Measurements from ENCODE around the gene JPH2. TPM values are rescaled to one million over a fixed set of nuclear protein-coding genes. Genes with fewer than 3 reads are reported as not detected.

The JPH2 gene
- total and polyA plus RNA-seq, 2 experiments from 2014 or later = 0.16 to 1.1 TPM

DNA sequence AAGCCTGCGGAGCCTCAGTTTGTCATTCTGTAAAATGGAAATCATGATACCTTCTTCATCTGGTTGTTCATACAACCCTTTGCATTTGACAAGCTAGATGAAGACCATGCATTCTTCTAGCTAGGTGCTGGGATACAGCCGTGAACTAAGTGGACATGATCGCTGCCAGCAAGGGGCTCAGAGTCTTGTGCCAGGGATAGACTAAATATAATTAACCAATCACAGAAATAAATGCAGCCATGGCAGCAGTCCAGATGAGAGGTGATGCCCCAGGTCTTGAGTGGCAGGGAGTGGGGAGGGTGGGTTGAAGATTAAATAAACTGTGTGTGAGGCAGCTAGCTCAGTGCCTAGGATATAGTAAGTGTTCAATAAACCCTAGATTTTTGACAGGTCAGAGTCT lies 19.3 kb downstream of the JPH2 start:
- no peaks in the 10 kb centered on the region for H3K36me3 Mint-ChIP-seq (ENCODE audit: low read depth)
- Histone ChIP-seq H2AFZ (no peak overlapping the region), H3K79me2 (replicated peaks; ENCODE audit: insufficient read depth) (no peaks in the 10 kb centered on the region), H3K4me3 (no peak overlapping the region), H3K27ac (ENCODE audit: low read depth) (no peak overlapping the region), H3K4me1 (ENCODE audit: insufficient read depth) (no peaks in the 10 kb centered on the region), H3F3A (replicated peaks; ENCODE audit: low read depth) (no peaks in the 10 kb centered on the region), H4K20me1 (replicated peaks; ENCODE audit: insufficient read depth) (no peaks in the 10 kb centered on the region), H3K4me2 (no peak overlapping the region), H3K27me3 (ENCODE audit: insufficient read depth) (no peaks in the 10 kb centered on the region), H3K9me2 (ENCODE audit: insufficient read depth) (no peaks in the 10 kb centered on the region), H3K36me3 (ENCODE audit: insufficient read depth) (no peaks in the 10 kb centered on the region)
- no peak overlapping the region for H3K27ac Mint-ChIP-seq
- H3K4me3 Mint-ChIP-seq = no peak overlapping the region
- no peak for DNase-seq (ENCODE audit: low spot score)
- no peak for ATAC-seq
- H3K9me3 Mint-ChIP-seq = no peaks in the 10 kb centered on the region
- H3K27me3 Mint-ChIP-seq (ENCODE audit: insufficient read depth, low read depth, poor library complexity) = peaks cover 9% of the 10 kb centered on the region
- TF ChIP-seq POLR2AphosphoS5 (IDR thresholded peaks at IDR 0.05; ENCODE audit: low read depth) = no peak
- H3K4me1 Mint-ChIP-seq = peaks cover 13% of the 10 kb centered on the region

DNA sequence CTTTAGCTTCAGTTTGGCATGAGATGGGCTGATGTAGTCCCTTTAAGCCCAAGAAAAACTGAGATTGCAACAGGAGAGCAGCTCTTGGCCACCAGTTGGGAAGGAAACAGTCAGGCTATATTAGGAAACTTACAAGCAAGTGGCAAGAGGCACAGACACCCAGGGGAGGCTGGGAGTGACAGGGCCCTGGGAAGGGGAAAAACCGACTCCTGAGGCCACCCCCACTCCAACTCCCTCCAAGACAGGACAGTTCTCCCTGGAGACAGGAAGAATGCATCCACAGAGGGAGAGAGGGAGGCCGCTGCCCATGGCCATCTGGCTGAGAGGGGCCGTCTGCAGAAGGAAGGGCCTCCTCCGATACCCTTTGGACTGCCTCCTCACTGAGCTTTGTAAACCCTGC lies 20.5 kb downstream of the JPH2 start:
- no peak for TF ChIP-seq NANOG (IDR thresholded peaks at IDR 0.05; ENCODE audit: borderline replicate concordance)
- Histone ChIP-seq H3K4me1 (ENCODE audit: insufficient read depth) (no peaks in the 10 kb centered on the region), H4K20me1 (replicated peaks; ENCODE audit: insufficient read depth) (no peaks in the 10 kb centered on the region), H2AFZ (no peak overlapping the region), H3K4me2 (no peak overlapping the region), H3K36me3 (ENCODE audit: insufficient read depth) (no peaks in the 10 kb centered on the region), H3K79me2 (replicated peaks; ENCODE audit: insufficient read depth) (no peaks in the 10 kb centered on the region), H3K9me2 (ENCODE audit: insufficient read depth) (no peaks in the 10 kb centered on the region), H3F3A (replicated peaks; ENCODE audit: low read depth) (no peaks in the 10 kb centered on the region), H3K27ac (ENCODE audit: low read depth) (no peak overlapping the region), H3K27me3 (ENCODE audit: insufficient read depth) (no peaks in the 10 kb centered on the region), H3K4me3 (no peak overlapping the region)
- Mint-ChIP-seq H3K27ac (no peak overlapping the region), H3K27me3 (ENCODE audit: insufficient read depth, low read depth, poor library complexity) (peaks cover 8% of the 10 kb centered on the region), H3K4me3 (no peak overlapping the region), H3K4me1 (peaks cover 13% of the 10 kb centered on the region), H3K36me3 (ENCODE audit: low read depth) (no peaks in the 10 kb centered on the region), H3K9me3 (no peaks in the 10 kb centered on the region; the same call in 2 of the 3 replicates)
- ATAC-seq (no peak), DNase-seq (ENCODE audit: low spot score) (no peak)

DNA sequence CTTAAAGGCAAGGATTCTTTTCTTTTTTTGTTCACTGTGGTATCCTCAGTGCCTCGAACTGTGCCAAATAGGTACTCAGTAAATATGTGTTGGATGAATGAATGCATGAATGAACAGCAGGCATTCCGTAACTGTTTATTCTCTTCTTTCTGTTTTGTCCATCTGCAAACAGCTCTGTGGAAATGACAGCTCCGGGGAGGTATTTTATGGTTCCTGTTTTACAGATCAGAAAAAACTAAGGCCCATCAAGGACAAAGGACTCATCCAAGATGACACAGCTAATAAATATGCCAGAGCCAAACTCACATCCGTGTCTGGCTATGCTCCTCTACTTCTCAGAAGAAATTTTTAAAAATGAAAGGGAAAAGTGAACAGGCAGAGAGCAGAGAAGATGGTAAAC lies 21.0 kb downstream of the JPH2 start:
- H3K27me3 Mint-ChIP-seq (ENCODE audit: insufficient read depth, low read depth, poor library complexity) = peaks cover 6% of the 10 kb centered on the region
- H3K79me2 ChIP-seq (replicated peaks; ENCODE audit: insufficient read depth) = no peaks in the 10 kb centered on the region
- H4K20me1 ChIP-seq (replicated peaks; ENCODE audit: insufficient read depth) = no peaks in the 10 kb centered on the region
- no peaks in the 10 kb centered on the region for H3F3A ChIP-seq (replicated peaks; ENCODE audit: low read depth)
- no peaks in the 10 kb centered on the region for H3K27me3 ChIP-seq (ENCODE audit: insufficient read depth)
- H3K36me3 ChIP-seq (ENCODE audit: insufficient read depth) = no peaks in the 10 kb centered on the region
- no peaks in the 10 kb centered on the region for H3K36me3 Mint-ChIP-seq (ENCODE audit: low read depth)
- TF ChIP-seq STAT1 (IDR thresholded peaks at IDR 0.05; ENCODE audit: unreplicated experiment) = no peak
- TF ChIP-seq, protein P1, sequence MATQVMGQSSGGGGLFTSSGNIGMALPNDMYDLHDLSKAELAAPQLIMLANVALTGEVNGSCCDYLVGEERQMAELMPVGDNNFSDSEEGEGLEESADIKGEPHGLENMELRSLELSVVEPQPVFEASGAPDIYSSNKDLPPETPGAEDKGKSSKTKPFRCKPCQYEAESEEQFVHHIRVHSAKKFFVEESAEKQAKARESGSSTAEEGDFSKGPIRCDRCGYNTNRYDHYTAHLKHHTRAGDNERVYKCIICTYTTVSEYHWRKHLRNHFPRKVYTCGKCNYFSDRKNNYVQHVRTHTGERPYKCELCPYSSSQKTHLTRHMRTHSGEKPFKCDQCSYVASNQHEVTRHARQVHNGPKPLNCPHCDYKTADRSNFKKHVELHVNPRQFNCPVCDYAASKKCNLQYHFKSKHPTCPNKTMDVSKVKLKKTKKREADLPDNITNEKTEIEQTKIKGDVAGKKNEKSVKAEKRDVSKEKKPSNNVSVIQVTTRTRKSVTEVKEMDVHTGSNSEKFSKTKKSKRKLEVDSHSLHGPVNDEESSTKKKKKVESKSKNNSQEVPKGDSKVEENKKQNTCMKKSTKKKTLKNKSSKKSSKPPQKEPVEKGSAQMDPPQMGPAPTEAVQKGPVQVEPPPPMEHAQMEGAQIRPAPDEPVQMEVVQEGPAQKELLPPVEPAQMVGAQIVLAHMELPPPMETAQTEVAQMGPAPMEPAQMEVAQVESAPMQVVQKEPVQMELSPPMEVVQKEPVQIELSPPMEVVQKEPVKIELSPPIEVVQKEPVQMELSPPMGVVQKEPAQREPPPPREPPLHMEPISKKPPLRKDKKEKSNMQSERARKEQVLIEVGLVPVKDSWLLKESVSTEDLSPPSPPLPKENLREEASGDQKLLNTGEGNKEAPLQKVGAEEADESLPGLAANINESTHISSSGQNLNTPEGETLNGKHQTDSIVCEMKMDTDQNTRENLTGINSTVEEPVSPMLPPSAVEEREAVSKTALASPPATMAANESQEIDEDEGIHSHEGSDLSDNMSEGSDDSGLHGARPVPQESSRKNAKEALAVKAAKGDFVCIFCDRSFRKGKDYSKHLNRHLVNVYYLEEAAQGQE (IDR thresholded peaks at IDR 0.05; ENCODE audit: unreplicated experiment) = no peak
- TF ChIP-seq, protein P2, sequence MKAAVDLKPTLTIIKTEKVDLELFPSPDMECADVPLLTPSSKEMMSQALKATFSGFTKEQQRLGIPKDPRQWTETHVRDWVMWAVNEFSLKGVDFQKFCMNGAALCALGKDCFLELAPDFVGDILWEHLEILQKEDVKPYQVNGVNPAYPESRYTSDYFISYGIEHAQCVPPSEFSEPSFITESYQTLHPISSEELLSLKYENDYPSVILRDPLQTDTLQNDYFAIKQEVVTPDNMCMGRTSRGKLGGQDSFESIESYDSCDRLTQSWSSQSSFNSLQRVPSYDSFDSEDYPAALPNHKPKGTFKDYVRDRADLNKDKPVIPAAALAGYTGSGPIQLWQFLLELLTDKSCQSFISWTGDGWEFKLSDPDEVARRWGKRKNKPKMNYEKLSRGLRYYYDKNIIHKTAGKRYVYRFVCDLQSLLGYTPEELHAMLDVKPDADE (IDR thresholded peaks at IDR 0.05) = no peak
- TF ChIP-seq NANOG (IDR thresholded peaks at IDR 0.05; ENCODE audit: borderline replicate concordance) = no peak
- no peak for TF ChIP-seq JUNB (IDR thresholded peaks at IDR 0.05; ENCODE audit: unreplicated experiment)
- TF ChIP-seq EZH2 (IDR thresholded peaks at IDR 0.05; ENCODE audit: low read depth, unreplicated experiment) = no peak
- TF ChIP-seq POLR2AphosphoS5 (IDR thresholded peaks at IDR 0.05; ENCODE audit: low read depth) = no peak
- no peak for TF ChIP-seq EZH2phosphoT487 (IDR thresholded peaks at IDR 0.05; ENCODE audit: unreplicated experiment)
- TF ChIP-seq ZNF114 (CRISPR knock-in tag; IDR thresholded peaks at IDR 0.05) = no peak
- no peak for DNase-seq (ENCODE audit: low spot score)
- H3K4me2 ChIP-seq = no peak overlapping the region
- H3K4me3 Mint-ChIP-seq = no peak overlapping the region
- H3K9me3 Mint-ChIP-seq = no peaks in the 10 kb centered on the region; the same call in 2 of the 3 replicates
- H3K4me1 ChIP-seq (ENCODE audit: insufficient read depth) = no peaks in the 10 kb centered on the region
- peaks cover 13% of the 10 kb centered on the region for H3K4me1 Mint-ChIP-seq
- no peak overlapping the region for H3K27ac ChIP-seq (ENCODE audit: low read depth)
- H3K4me3 ChIP-seq = no peak overlapping the region
- ATAC-seq = no peak
- no peak overlapping the region; the same call in 1 of the 2 replicates for H3K27ac Mint-ChIP-seq
- H2AFZ ChIP-seq = no peak overlapping the region
- no peaks in the 10 kb centered on the region for H3K9me2 ChIP-seq (ENCODE audit: insufficient read depth)

Data from GM23338 (cell line).